ENCODE data around the gene ECSIT.

Gene ECSIT

GRCh38 chr19:11486661-11487503 is 42.1 kb downstream of the ECSIT start:
- Histone ChIP-seq H3K79me2 (ENCODE audit: control insufficient read depth, insufficient read depth, low read length, poor library complexity) (no peaks in the 10 kb centered on the region), H3K9me3 (ENCODE audit: insufficient read depth, low read depth, low read length) (peaks cover 2% of the 10 kb centered on the region), H4K91ac (ENCODE audit: low read depth, low read length) (no peak overlapping the region), H3K36me3 (ENCODE audit: control insufficient read depth in 1 of 2, insufficient read depth in 2 of 2, low read length in 2 of 2) (peaks cover 10 to 11% of the 10 kb centered on the region in 2 experiments), H4K8ac (ENCODE audit: low read depth, low read length) (no peak overlapping the region), H3K4me3 (ENCODE audit: low read depth, low read length) (no peak overlapping the region), H3K27me3 (ENCODE audit: insufficient read depth, low read length) (peaks cover 7% of the 10 kb centered on the region), H3K14ac (ENCODE audit: low read length) (no peak overlapping the region), H2BK120ac (ENCODE audit: insufficient read depth, low read length, poor library complexity) (no peak overlapping the region), H3K9ac (ENCODE audit: low read length) (no peak overlapping the region), H3K4me2 (ENCODE audit: low read length) (no peak overlapping the region), H2AK5ac (ENCODE audit: low read length) (no peak overlapping the region), H2BK12ac (ENCODE audit: low read length) (no peak overlapping the region), H2BK5ac (ENCODE audit: low read depth, low read length, poor library complexity) (no peak overlapping the region), H4K12ac (ENCODE audit: low read depth, low read length) (no peak overlapping the region), H3K23ac (ENCODE audit: low read length) (no peak overlapping the region), H3K27ac (ENCODE audit: low read depth, low read length) (no peak overlapping the region), H3K4ac (ENCODE audit: low read depth, low read length) (no peak overlapping the region), H3K79me1 (ENCODE audit: low read length) (no peaks in the 10 kb centered on the region), H3K18ac (ENCODE audit: low read length) (no peak overlapping the region), H3K4me1 (ENCODE audit: control insufficient read depth in 1 of 2, insufficient read depth in 2 of 2, low read length in 2 of 2) (peaks cover 7 to 8% of the 10 kb centered on the region in 2 experiments), H2AFZ (ENCODE audit: insufficient read depth, low read length, poor library complexity) (no peak overlapping the region)
- whole genome bisulfite sequencing (ENCODE audit: extremely low coverage, insufficient coverage, insufficient read length): no CpG with 5 or more reads among the region's 45 CpGs
- no peak for DNase-seq

- H4K91ac ChIP-seq (ENCODE audit: low read depth, low read length): no peak overlapping the region
- no peak overlapping the region for H3K14ac ChIP-seq (ENCODE audit: low read length)
- H2BK12ac ChIP-seq (ENCODE audit: low read length): no peak overlapping the region
- no peak overlapping the region for H3K4me2 ChIP-seq (ENCODE audit: low read length)
- no peak overlapping the region for H3K23ac ChIP-seq (ENCODE audit: low read length)
- DNase-seq: no peak
- H4K12ac ChIP-seq (ENCODE audit: low read depth, low read length): no peak overlapping the region
- H3K9me3 ChIP-seq (ENCODE audit: insufficient read depth, low read depth, low read length): peaks cover 9% of the 10 kb centered on the region
- no CpG with 5 or more reads among the region's 13 CpGs for WGBS (ENCODE audit: extremely low coverage, insufficient coverage, insufficient read length)
- no peak overlapping the region for H3K9ac ChIP-seq (ENCODE audit: low read length)
- no peak overlapping the region for H2AK5ac ChIP-seq (ENCODE audit: low read length)
- no peak overlapping the region for H3K4me3 ChIP-seq (ENCODE audit: low read depth, low read length)
- no peak overlapping the region for H3K18ac ChIP-seq (ENCODE audit: low read length)
- H3K4ac ChIP-seq (ENCODE audit: low read depth, low read length): no peak overlapping the region
- no peak overlapping the region for H3K27ac ChIP-seq (ENCODE audit: low read depth, low read length)
- peaks cover 8 to 10% of the 10 kb centered on the region in 2 experiments for H3K4me1 ChIP-seq (ENCODE audit: control insufficient read depth in 1 of 2, insufficient read depth in 2 of 2, low read length in 2 of 2)
- peaks cover 10 to 11% of the 10 kb centered on the region in 2 experiments for H3K36me3 ChIP-seq (ENCODE audit: control insufficient read depth in 1 of 2, insufficient read depth in 2 of 2, low read length in 2 of 2)
- H3K79me1 ChIP-seq (ENCODE audit: low read length): no peaks in the 10 kb centered on the region
- no peak overlapping the region for H2AFZ ChIP-seq (ENCODE audit: insufficient read depth, low read length, poor library complexity)
- H2BK120ac ChIP-seq (ENCODE audit: insufficient read depth, low read length, poor library complexity): no peak overlapping the region
- H2BK5ac ChIP-seq (ENCODE audit: low read depth, low read length, poor library complexity): no peak overlapping the region
- H3K79me2 ChIP-seq (ENCODE audit: control insufficient read depth, insufficient read depth, low read length, poor library complexity): no peaks in the 10 kb centered on the region
- no peak overlapping the region for H4K8ac ChIP-seq (ENCODE audit: low read depth, low read length)
- H3K27me3 ChIP-seq (ENCODE audit: insufficient read depth, low read length): peaks cover 21% of the 10 kb centered on the region
Observed at GRCh38 chr19:11485245-11485837, 43.6 kb downstream of the ECSIT start.

DNA sequence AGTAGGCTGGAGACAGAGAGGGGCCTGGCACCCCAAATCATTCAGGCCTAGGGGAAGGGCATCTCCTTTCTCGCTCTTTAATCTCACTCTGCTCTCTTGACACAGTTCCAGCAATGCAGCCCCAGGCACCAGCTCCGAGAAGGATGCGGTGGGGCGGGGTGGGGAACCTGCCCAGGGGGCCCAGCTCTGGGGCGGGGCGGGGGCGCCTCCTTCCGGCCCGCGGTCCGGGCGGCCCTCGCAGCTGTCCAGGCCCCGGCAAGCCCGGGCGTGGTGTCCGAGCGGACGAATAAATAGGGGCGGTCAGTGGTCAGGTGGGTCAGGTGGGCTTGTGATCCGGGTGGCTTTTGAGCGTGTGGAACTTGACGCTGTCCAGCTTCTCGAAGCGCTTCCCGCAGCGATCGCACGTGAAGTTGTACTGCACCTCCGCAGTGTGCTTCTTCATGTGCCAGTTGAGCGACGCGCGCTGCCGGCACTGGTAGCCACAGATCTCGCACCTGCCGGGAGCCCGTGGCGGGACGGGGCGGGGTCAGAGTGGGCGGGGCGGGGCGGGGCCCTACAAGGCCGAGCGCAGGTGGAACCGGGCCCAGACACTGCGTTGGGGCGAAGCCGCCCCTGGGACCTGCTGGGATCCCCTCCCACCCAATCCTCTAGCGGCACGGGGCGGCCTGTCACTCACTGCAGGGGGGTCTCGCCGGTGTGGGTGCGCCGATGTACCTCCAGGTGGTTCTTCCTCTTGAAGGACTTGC is 45.4 kb downstream of the ECSIT start:
- Histone ChIP-seq H3K14ac (ENCODE audit: low read length) (no peak overlapping the region), H2BK120ac (ENCODE audit: insufficient read depth, low read length, poor library complexity) (no peak overlapping the region), H3K36me3 (ENCODE audit: control insufficient read depth in 1 of 2, insufficient read depth in 2 of 2, low read length in 2 of 2) (peaks cover 5 to 10% of the 10 kb centered on the region in 2 experiments), H3K27me3 (ENCODE audit: insufficient read depth, low read length) (peaks cover 38% of the 10 kb centered on the region), H3K27ac (ENCODE audit: low read depth, low read length) (no peak overlapping the region), H3K4me1 (ENCODE audit: control insufficient read depth in 1 of 2, insufficient read depth in 2 of 2, low read length in 2 of 2) (peaks cover 8 to 10% of the 10 kb centered on the region in 2 experiments), H2BK12ac (ENCODE audit: low read length) (no peak overlapping the region), H3K4me2 (ENCODE audit: low read length) (no peak overlapping the region), H3K9me3 (ENCODE audit: insufficient read depth, low read depth, low read length) (peaks cover 10% of the 10 kb centered on the region), H2BK5ac (ENCODE audit: low read depth, low read length, poor library complexity) (no peak overlapping the region), H3K18ac (ENCODE audit: low read length) (no peak overlapping the region), H4K8ac (ENCODE audit: low read depth, low read length) (no peak overlapping the region), H2AK5ac (ENCODE audit: low read length) (no peak overlapping the region), H3K79me1 (ENCODE audit: low read length) (no peaks in the 10 kb centered on the region), H3K23ac (ENCODE audit: low read length) (no peak overlapping the region), H4K12ac (ENCODE audit: low read depth, low read length) (no peak overlapping the region), H2AFZ (ENCODE audit: insufficient read depth, low read length, poor library complexity) (no peak overlapping the region), H3K9ac (ENCODE audit: low read length) (no peak overlapping the region), H4K91ac (ENCODE audit: low read depth, low read length) (no peak overlapping the region), H3K4ac (ENCODE audit: low read depth, low read length) (no peak overlapping the region), H3K79me2 (ENCODE audit: control insufficient read depth, insufficient read depth, low read length, poor library complexity) (no peaks in the 10 kb centered on the region), H3K4me3 (ENCODE audit: low read depth, low read length) (no peak overlapping the region)
- WGBS (ENCODE audit: extremely low coverage, insufficient coverage, insufficient read length): no CpG with 5 or more reads among the region's 57 CpGs
- DNase-seq: no peak

DNA sequence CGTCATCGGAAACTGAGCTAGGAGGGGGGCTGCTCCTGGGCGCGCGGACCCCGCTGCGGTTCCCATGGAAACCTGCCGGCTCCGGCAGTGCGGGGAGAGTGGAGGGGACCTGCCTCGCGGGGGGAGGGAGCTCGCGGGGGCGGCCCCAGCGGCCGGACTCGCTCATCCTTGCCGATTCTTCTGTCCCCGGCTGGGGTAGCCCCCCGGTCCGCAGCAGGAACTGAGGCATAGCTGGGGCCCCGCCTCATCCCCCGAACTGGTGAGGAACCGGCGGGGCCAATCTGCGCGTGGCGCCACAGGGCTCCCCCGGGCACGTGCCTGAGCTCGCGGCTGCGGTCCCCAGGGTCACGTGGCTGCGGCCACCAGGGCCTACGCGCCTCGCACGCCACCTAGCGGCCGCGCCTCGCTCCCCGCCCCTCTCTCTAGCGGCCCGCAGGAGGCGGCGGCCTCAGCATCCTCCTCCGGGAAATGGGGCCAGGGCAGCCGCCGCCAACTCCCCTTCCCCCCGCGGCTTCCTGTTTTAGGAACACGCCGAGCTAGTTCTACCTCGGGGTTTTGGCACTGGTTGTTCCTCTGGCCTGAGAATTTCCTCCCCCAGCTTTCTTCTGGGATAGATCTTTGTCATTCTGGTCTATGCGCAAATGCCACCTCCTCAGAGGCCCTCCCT is 46.4 kb downstream of the ECSIT start:
- H3K18ac ChIP-seq (ENCODE audit: low read length): no peak overlapping the region
- H3K9me3 ChIP-seq (ENCODE audit: insufficient read depth, low read depth, low read length): peaks cover 13% of the 10 kb centered on the region
- no peak overlapping the region for H2AFZ ChIP-seq (ENCODE audit: insufficient read depth, low read length, poor library complexity)
- H4K12ac ChIP-seq (ENCODE audit: low read depth, low read length): no peak overlapping the region
- H4K91ac ChIP-seq (ENCODE audit: low read depth, low read length): no peak overlapping the region
- H3K27me3 ChIP-seq (ENCODE audit: insufficient read depth, low read length): peaks cover 42% of the 10 kb centered on the region
- H3K4ac ChIP-seq (ENCODE audit: low read depth, low read length): no peak overlapping the region
- H3K27ac ChIP-seq (ENCODE audit: low read depth, low read length): no peak overlapping the region
- no CpG with 5 or more reads among the region's 58 CpGs for WGBS (ENCODE audit: extremely low coverage, insufficient coverage, insufficient read length)
- H4K8ac ChIP-seq (ENCODE audit: low read depth, low read length): no peak overlapping the region
- DNase-seq: peak; percentile 83 to 87
- no peak overlapping the region for H3K9ac ChIP-seq (ENCODE audit: low read length)
- H3K14ac ChIP-seq (ENCODE audit: low read length): no peak overlapping the region
- H3K23ac ChIP-seq (ENCODE audit: low read length): no peak overlapping the region
- no peak overlapping the region for H3K4me3 ChIP-seq (ENCODE audit: low read depth, low read length)
- H2BK120ac ChIP-seq (ENCODE audit: insufficient read depth, low read length, poor library complexity): no peak overlapping the region
- H2AK5ac ChIP-seq (ENCODE audit: low read length): no peak overlapping the region
- no peak overlapping the region for H2BK5ac ChIP-seq (ENCODE audit: low read depth, low read length, poor library complexity)
- peaks cover 8 to 10% of the 10 kb centered on the region in 2 experiments for H3K4me1 ChIP-seq (ENCODE audit: control insufficient read depth in 1 of 2, insufficient read depth in 2 of 2, low read length in 2 of 2)
- peaks cover 5 to 9% of the 10 kb centered on the region in 2 experiments for H3K36me3 ChIP-seq (ENCODE audit: control insufficient read depth in 1 of 2, insufficient read depth in 2 of 2, low read length in 2 of 2)
- H3K4me2 ChIP-seq (ENCODE audit: low read length): peak overlapping the region; percentile 42
- H3K79me2 ChIP-seq (ENCODE audit: control insufficient read depth, insufficient read depth, low read length, poor library complexity): no peaks in the 10 kb centered on the region
- no peak overlapping the region for H2BK12ac ChIP-seq (ENCODE audit: low read length)
- H3K79me1 ChIP-seq (ENCODE audit: low read length): no peaks in the 10 kb centered on the region

All from trophoblast cell (in vitro differentiated cells and primary cell).